Ectodermal cell (in vitro differentiated cells): Measurements from ENCODE around the gene FAM170A.

Experiments used
- H3K27ac ChIP-seq: 2 replicates; pipeline ENCODE4 v1.7.0; 2013; ENCODE audit warnings: mild to moderate bottlenecking, low read depth, low read length; ENCODE audit not compliant: insufficient read depth, poor library complexity, severe bottlenecking
- H3K27me3 ChIP-seq: 2 replicates; pipeline ENCODE4 v1.7.0; 2013; ENCODE audit warnings: mild to moderate bottlenecking, low read length; ENCODE audit not compliant: insufficient read depth, control insufficient read depth, poor library complexity, severe bottlenecking
- H3K36me3 ChIP-seq: one replicate; pipeline ENCODE4 v1.7.0; 2013; ENCODE audit warnings: low read length; ENCODE audit not compliant: control insufficient read depth, insufficient read depth
- H3K4me1 ChIP-seq: one replicate; pipeline ENCODE4 v1.7.0; 2013; ENCODE audit warnings: low read length; ENCODE audit not compliant: control insufficient read depth, insufficient read depth
- H3K4me3 ChIP-seq: 2 replicates; pipeline ENCODE4 v1.7.0; 2013; ENCODE audit warnings: low read depth, low read length, control low read depth; ENCODE audit not compliant: insufficient read depth
- H3K9me3 ChIP-seq: 2 replicates; pipeline ENCODE4 v1.7.0; 2013; ENCODE audit warnings: mild to moderate bottlenecking, low read length, moderate library complexity; ENCODE audit not compliant: control insufficient read depth
- WGBS, 2 experiments: methylation state at CpG; one replicate each; pipeline ENCODE4 v1.1.7; 2013; ENCODE audit warnings: missing lambda C conversion rate in 2 of 2; 5-methylcytosine and 5-hydroxymethylcytosine counted together

The FAM170A gene

DNA sequence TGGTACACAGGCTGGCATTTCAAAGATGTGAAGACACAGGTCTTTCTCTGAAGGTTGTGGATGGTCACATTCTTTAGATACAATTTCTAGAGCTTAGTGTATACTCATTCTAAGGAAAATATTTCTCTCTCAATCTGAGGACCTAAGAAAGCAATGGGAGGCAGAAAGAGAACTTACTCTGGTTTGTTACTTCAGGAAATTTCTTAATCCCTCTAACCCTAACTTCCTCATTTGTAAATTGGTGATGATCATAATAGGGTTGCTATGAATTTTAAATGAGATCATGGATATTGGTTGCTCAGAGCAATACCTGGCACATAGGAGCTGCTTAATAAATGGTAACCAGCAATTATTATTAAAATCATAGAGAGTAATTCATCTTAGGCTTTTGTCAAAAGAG is 22.1 kb downstream of the FAM170A start:
- Histone ChIP-seq H3K27ac (no peak overlapping the region), H3K27me3 (no peaks in the 10 kb centered on the region), H3K4me1 (no peaks in the 10 kb centered on the region), H3K4me3 (no peak overlapping the region), H3K9me3 (no peaks in the 10 kb centered on the region), H3K36me3 (no peaks in the 10 kb centered on the region)

- Histone ChIP-seq H3K9me3 (no peaks in the 10 kb centered on the region), H3K4me1 (no peaks in the 10 kb centered on the region), H3K36me3 (no peaks in the 10 kb centered on the region), H3K27ac (no peak overlapping the region), H3K4me3 (no peak overlapping the region), H3K27me3 (no peaks in the 10 kb centered on the region)
- WGBS, 2 experiments: 100% methylated on average over 2 of the region's 2 CpGs
Observed at GRCh38 chr5:119655061-119655460, 25.7 kb downstream of the FAM170A start.

DNA sequence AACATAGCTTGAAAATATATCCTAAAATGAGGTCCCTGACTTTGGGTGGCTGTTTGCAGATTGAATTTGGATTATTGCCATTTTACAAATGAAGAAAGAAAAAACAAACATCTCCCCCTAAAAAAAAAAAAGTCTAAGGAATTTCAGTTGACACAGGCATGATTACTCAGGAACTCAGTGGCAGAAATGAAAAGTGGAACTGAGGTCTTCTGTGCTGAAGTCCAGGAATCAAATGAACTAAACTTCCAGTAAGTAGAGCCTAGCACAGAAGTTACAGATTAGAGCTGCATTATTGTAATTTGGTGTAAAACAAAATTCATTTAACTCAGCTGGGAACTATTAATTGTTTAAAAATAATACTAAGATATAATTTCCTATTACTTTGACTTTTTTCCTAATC is 26.7 kb downstream of the FAM170A start:
- Histone ChIP-seq H3K4me1 (no peaks in the 10 kb centered on the region), H3K9me3 (no peaks in the 10 kb centered on the region), H3K36me3 (no peaks in the 10 kb centered on the region), H3K27ac (no peak overlapping the region), H3K4me3 (no peak overlapping the region), H3K27me3 (no peaks in the 10 kb centered on the region)

- Histone ChIP-seq H3K4me3 (no peak overlapping the region), H3K27ac (no peak overlapping the region), H3K9me3 (no peaks in the 10 kb centered on the region), H3K4me1 (no peaks in the 10 kb centered on the region), H3K27me3 (no peaks in the 10 kb centered on the region), H3K36me3 (no peaks in the 10 kb centered on the region)
Observed at GRCh38 chr5:119666542-119666941, 37.2 kb downstream of the FAM170A start.

DNA sequence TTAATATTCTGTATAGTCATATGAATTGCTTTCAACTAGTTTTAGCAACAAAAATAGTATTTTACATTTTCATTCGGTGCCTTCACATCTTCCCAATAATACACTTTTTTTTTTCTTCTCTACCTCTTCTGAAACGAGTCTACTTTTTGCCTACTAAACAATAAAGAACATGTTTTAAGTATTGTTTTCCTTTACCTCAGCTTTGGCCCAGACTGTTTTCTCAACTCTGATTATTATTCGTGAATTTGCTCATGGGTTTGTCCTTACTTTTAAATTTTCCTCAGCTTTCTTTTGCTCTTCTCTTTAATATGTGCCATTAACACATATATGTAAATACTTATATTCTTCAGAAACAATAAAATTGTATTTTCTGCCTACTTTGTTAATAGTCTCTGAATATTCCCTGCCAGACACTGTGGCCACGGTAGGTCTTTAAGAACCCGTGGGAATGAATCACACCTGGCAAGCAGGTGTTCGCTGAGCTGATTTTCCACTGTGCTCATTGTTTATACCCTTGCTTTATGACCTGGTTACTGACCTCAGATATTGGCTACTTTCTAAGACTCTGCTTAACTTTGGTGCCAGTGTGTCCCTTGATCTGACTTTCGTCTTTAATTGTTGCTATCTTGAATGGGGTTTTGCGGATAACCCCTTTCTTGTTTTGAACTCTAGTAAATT is 49.1 kb downstream of the FAM170A start:
- no peak overlapping the region for H3K4me3 ChIP-seq
- H3K36me3 ChIP-seq: no peaks in the 10 kb centered on the region
- 90 to 94% methylated on average over 8 of the region's 8 CpGs for WGBS, 2 experiments
- no peaks in the 10 kb centered on the region for H3K27me3 ChIP-seq
- no peaks in the 10 kb centered on the region for H3K9me3 ChIP-seq
- H3K4me1 ChIP-seq: no peaks in the 10 kb centered on the region
- H3K27ac ChIP-seq: no peak overlapping the region

DNA sequence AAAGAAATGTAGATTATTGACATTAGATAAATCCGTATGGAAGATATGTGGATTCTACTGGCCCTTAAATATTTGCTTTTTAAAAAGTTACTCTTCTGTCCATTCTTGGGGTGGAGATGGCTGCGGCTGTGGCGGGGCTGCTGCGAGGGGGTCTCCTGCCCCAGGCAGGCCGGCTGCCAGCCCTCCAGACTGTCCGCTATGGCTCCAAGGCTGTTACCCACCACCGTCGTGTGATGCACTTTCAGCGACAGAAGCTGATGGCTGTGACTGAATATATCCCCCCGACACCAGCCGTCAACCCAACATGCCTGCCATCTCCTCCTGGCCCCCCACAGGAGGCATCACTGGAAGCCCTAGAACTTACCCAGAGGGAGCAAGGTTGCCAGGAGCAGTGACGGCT is 50.7 kb downstream of the FAM170A start:
- no peak overlapping the region for H3K4me3 ChIP-seq
- no peaks in the 10 kb centered on the region for H3K36me3 ChIP-seq
- no peak overlapping the region for H3K27ac ChIP-seq
- H3K4me1 ChIP-seq: no peaks in the 10 kb centered on the region
- H3K27me3 ChIP-seq: no peaks in the 10 kb centered on the region
- 87 to 92% methylated on average over 12 of the region's 12 CpGs for WGBS, 2 experiments
- no peaks in the 10 kb centered on the region for H3K9me3 ChIP-seq

DNA sequence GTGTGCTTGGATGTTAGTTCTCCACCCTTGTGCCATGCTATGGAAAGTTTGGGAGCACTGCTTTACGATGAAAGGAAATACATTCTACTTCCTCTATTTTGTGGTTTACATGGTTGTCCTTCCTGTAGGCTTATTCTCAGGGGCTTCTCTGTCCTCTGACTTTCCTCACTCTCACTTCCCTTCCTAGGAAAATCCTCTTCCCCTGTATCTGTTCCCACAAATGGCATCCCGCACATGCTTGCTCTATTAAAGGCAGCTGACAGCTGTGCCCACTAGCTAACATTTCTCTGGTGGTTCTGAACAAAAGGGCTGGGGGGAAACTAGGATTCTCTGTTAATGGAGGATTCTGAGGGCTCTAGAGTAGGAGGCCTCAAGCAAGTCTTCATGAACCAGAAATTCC is 52.4 kb downstream of the FAM170A start:
- Histone ChIP-seq H3K4me3 (no peak overlapping the region), H3K27ac (no peak overlapping the region), H3K36me3 (no peaks in the 10 kb centered on the region), H3K27me3 (no peaks in the 10 kb centered on the region), H3K9me3 (no peaks in the 10 kb centered on the region), H3K4me1 (no peaks in the 10 kb centered on the region)
- 87 to 95% methylated on average over 2 of the region's 2 CpGs for WGBS, 2 experiments

GRCh38 chr5:119682372-119682771 is 53.0 kb downstream of the FAM170A start:
- 86 to 100% methylated on average over 1 of the region's 1 CpG for WGBS, 2 experiments
- Histone ChIP-seq H3K36me3 (no peaks in the 10 kb centered on the region), H3K9me3 (no peaks in the 10 kb centered on the region), H3K4me1 (no peaks in the 10 kb centered on the region), H3K27me3 (no peaks in the 10 kb centered on the region), H3K4me3 (no peak overlapping the region), H3K27ac (no peak overlapping the region)
